HG03521 (cell line): ENCODE data around the gene BCKDK.
"Not testable (repeated sequence)": the region's sequence is repeated elsewhere in the genome, so short reads cannot be mapped to it uniquely, and the experiment has no call there.

Source experiments
- ATAC-seq: cut with Tn5 transposase; IDR thresholded peaks from one replicate; pipeline ENCODE4 v1.9.1; 2021; ENCODE audit warnings: mild to moderate bottlenecking, moderate library complexity; ENCODE audit not compliant: unreplicated experiment

Gene BCKDK

GRCh38 chr16:31120129-31120528, 11.9 kb downstream of the BCKDK start:
- no peak for ATAC-seq

- no peak for ATAC-seq
Observed at GRCh38 chr16:31125844-31126243, 17.7 kb downstream of the BCKDK start.

GRCh38 chr16:31127182-31127581, 19.0 kb downstream of the BCKDK start:
- ATAC-seq = no peak

GRCh38 chr16:31128711-31129567, 20.8 kb downstream of the BCKDK start:
- ATAC-seq = no peak

- no peak for ATAC-seq
Observed at GRCh38 chr16:31129568-31130335, 21.6 kb downstream of the BCKDK start.

- ATAC-seq = no peak
Observed at GRCh38 chr16:31130336-31130891, 22.2 kb downstream of the BCKDK start.

- no peak for ATAC-seq
Observed at GRCh38 chr16:31130899-31131298, 22.7 kb downstream of the BCKDK start.

- ATAC-seq = no peak
Observed at GRCh38 chr16:31131416-31131815, 23.2 kb downstream of the BCKDK start.

- ATAC-seq = no peak
Observed at GRCh38 chr16:31131841-31132271, 23.7 kb downstream of the BCKDK start.

- no peak for ATAC-seq
Observed at GRCh38 chr16:31132303-31132979, 24.3 kb downstream of the BCKDK start.

GRCh38 chr16:31133046-31133501, 24.9 kb downstream of the BCKDK start:
- ATAC-seq = no peak

- ATAC-seq = no peak
Observed at GRCh38 chr16:31134091-31134571, 25.9 kb downstream of the BCKDK start.

GRCh38 chr16:31134625-31135534, 26.7 kb downstream of the BCKDK start:
- ATAC-seq = no peak

- ATAC-seq = no peak
Observed at GRCh38 chr16:31135535-31136286, 27.5 kb downstream of the BCKDK start, which contains the start of gene PRSS8. TSS of gene PRSS8 (minus strand) at chr16:31135727. CDS start at chr16:31135498, 229 bp downstream.

- no peak for ATAC-seq
Observed at GRCh38 chr16:31136287-31136662, 28.1 kb downstream of the BCKDK start.

- ATAC-seq = not testable (repeated sequence)
Observed at GRCh38 chr16:31136822-31137499, 28.8 kb downstream of the BCKDK start.

GRCh38 chr16:31138621-31139578, 30.7 kb downstream of the BCKDK start:
- no peak for ATAC-seq
